ENCODE data around the gene PBX1. TPM values are rescaled to one million over a fixed set of nuclear protein-coding genes. Genes with fewer than 3 reads are reported as not detected.
A peak's percentile ranks its signal among the peaks of the same experiment; 100 is the strongest.

Gene PBX1
- total and polyA plus RNA-seq, 4 donors = 81.7 to 118 (median 98.2) TPM

DNA sequence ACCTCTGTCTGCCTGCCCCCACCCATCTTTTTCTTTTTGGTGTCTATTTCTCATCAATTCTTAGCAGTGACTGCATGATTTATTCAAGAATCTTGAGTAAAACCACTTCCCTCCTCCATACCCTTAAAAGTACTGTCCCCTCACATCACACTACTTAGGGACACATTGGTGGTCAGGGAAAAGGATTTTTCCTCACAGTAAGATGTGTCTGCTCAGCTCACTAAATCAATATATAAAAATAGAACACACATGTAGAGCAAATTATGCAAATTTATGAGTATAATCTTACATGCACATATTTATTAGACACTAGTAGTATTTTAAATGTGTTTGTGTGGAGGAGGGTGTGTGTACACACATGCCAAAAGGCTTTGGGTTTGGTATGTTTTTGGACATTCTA, 202.0 kb downstream of the PBX1 start:
- no peak for DNase-seq (ENCODE audit: low read depth in 4 of 6, low spot score in 6 of 6)
- Histone ChIP-seq H3K27me3 (ENCODE audit: control insufficient read depth, insufficient read depth, low read length) (no peaks in the 10 kb centered on the region), H3K27ac (ENCODE audit: low read depth, low read length) (no peak overlapping the region), H3K4me1 (ENCODE audit: control insufficient read depth, insufficient read depth, low read length) (peaks cover 3% of the 10 kb centered on the region), H3K4me3 (ENCODE audit: low read depth, low read length) (no peak overlapping the region), H3K9me3 (ENCODE audit: control insufficient read depth, insufficient read depth, low read length) (no peaks in the 10 kb centered on the region), H3K36me3 (ENCODE audit: control insufficient read depth, insufficient read depth, low read length) (no peaks in the 10 kb centered on the region)

DNA sequence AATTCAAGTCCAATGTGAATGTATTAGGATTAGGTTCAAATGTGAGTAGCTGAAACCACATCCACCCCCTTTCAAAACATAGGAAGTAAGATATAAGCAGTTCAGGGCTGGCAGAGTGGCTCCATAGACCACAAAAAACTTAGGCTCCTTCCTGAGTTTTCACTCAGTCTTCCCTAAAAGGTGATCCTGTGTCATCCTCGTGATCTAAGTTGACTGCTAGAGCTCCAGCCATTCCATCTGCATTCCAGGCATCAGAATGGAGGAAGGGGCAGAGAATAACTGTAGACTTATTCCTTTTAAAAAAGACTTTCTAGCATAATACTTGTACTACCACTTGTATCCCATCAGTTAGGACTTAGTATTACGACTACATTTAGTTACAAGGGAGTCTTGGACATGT, 204.1 kb downstream of the PBX1 start:
- peaks cover 3% of the 10 kb centered on the region for H3K4me1 ChIP-seq (ENCODE audit: control insufficient read depth, insufficient read depth, low read length)

DNA sequence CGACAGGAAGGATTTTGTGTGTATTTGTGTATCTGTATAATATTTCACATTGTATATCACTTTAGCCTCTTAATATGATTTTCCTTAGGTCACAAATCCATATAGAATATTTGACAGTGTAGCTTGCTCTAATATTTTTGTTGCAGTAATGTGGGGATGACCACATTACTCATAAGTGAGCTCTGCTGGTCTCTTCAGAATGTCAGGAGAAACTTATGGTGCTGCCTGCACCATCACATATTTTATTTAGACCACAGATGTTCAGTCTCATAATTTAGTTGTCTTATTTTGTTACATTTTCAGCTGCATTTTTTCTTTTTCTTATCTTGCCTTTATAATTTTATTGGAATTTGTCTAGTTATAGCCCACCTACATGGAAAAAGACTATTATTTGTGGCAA, 205.3 kb downstream of the PBX1 start:
- DNase-seq (ENCODE audit: low read depth in 4 of 6, low spot score in 6 of 6) = peak in 1 of 6 donors; percentile 10
- no CpG with 5 or more reads among the region's 1 CpG for WGBS (ENCODE audit: insufficient coverage)
- Histone ChIP-seq H3K4me1 (ENCODE audit: control insufficient read depth, insufficient read depth, low read length) (peaks cover 4% of the 10 kb centered on the region), H3K36me3 (ENCODE audit: control insufficient read depth, insufficient read depth, low read length) (no peaks in the 10 kb centered on the region), H3K27me3 (ENCODE audit: control insufficient read depth, insufficient read depth, low read length) (no peaks in the 10 kb centered on the region), H3K4me3 (ENCODE audit: low read depth, low read length) (no peak overlapping the region), H3K9me3 (ENCODE audit: control insufficient read depth, insufficient read depth, low read length) (no peaks in the 10 kb centered on the region), H3K27ac (ENCODE audit: low read depth, low read length) (no peak overlapping the region)

More for the DNA sequence above, 204.1 kb downstream of the PBX1 start:
- Histone ChIP-seq H3K4me3 (ENCODE audit: low read depth, low read length) (no peak overlapping the region), H3K9me3 (ENCODE audit: control insufficient read depth, insufficient read depth, low read length) (no peaks in the 10 kb centered on the region), H3K27me3 (ENCODE audit: control insufficient read depth, insufficient read depth, low read length) (no peaks in the 10 kb centered on the region), H3K36me3 (ENCODE audit: control insufficient read depth, insufficient read depth, low read length) (no peaks in the 10 kb centered on the region), H3K27ac (ENCODE audit: low read depth, low read length) (no peak overlapping the region)
- no peak for DNase-seq (ENCODE audit: low read depth in 4 of 6, low spot score in 6 of 6)
- no CpG with 5 or more reads among the region's 2 CpGs for WGBS (ENCODE audit: insufficient coverage)

DNA sequence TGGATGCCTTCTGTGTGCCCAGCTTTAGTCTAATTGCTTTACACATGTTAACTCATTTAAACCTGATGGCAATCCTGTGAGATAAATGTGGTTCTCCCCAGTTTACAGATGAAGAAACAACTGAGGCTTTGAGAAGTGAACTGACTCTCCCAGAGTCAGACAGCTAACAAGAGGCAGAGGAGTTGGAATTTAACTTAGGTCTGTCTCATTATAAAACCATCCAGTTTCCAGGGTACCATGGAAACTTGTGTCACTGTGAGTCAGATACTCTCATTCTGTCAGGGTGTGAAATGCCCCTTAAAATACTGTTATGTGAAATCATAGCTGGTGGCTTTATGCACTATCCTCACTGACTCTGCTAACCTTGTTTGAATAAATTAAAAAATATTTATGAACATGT, 206.6 kb downstream of the PBX1 start:
- no peak for DNase-seq (ENCODE audit: low read depth in 4 of 6, low spot score in 6 of 6)
- peak overlapping the region; percentile 12 for H3K27ac ChIP-seq (ENCODE audit: low read depth, low read length)
- no peak overlapping the region for H3K4me3 ChIP-seq (ENCODE audit: low read depth, low read length)
- no peaks in the 10 kb centered on the region for H3K9me3 ChIP-seq (ENCODE audit: control insufficient read depth, insufficient read depth, low read length)
- H3K27me3 ChIP-seq (ENCODE audit: control insufficient read depth, insufficient read depth, low read length) = no peaks in the 10 kb centered on the region
- H3K4me1 ChIP-seq (ENCODE audit: control insufficient read depth, insufficient read depth, low read length) = peaks cover 4% of the 10 kb centered on the region
- H3K36me3 ChIP-seq (ENCODE audit: control insufficient read depth, insufficient read depth, low read length) = no peaks in the 10 kb centered on the region

DNA sequence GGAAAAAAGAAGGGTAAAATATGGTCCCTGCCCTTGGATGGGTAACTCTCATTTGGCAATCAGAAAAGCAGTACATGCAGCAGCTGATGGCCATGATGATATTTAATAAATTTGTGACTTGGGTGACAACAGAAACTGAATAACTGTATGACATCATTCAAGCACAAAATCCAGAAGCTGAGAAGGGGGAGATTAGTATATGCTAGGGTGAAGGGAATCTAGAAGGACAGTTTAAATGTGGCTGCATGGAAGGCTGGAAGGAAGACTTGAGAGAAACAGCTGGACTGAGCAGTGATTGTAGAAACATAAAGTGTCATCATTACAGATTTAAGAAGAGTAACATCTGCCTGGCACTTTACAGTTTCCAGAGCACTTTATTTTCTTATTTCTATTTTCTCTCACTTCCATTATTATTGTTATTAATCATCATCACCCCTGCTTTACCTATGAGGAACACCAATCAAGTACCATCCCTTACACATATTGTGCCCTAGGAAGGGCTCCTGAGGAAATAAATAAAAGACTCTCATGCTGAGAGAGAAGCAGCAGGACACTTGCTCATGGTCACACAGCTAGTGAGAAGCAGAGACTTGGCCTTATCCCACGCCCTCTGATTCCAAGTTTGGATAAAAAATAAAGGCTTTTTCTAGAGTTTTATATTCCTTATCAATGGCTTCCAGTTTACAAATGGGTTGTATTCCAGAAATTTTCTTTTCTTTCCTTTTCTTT, 207.2 kb downstream of the PBX1 start:
- Histone ChIP-seq H3K27ac (ENCODE audit: low read depth, low read length) (peak overlapping the region; percentile 12), H3K36me3 (ENCODE audit: control insufficient read depth, insufficient read depth, low read length) (no peaks in the 10 kb centered on the region), H3K9me3 (ENCODE audit: control insufficient read depth, insufficient read depth, low read length) (no peaks in the 10 kb centered on the region), H3K27me3 (ENCODE audit: control insufficient read depth, insufficient read depth, low read length) (no peaks in the 10 kb centered on the region), H3K4me1 (ENCODE audit: control insufficient read depth, insufficient read depth, low read length) (peaks cover 5% of the 10 kb centered on the region), H3K4me3 (ENCODE audit: low read depth, low read length) (no peak overlapping the region)
- DNase-seq (ENCODE audit: low read depth in 4 of 6, low spot score in 6 of 6) = no peak
- no CpG with 5 or more reads among the region's 1 CpG for WGBS (ENCODE audit: insufficient coverage)

DNA sequence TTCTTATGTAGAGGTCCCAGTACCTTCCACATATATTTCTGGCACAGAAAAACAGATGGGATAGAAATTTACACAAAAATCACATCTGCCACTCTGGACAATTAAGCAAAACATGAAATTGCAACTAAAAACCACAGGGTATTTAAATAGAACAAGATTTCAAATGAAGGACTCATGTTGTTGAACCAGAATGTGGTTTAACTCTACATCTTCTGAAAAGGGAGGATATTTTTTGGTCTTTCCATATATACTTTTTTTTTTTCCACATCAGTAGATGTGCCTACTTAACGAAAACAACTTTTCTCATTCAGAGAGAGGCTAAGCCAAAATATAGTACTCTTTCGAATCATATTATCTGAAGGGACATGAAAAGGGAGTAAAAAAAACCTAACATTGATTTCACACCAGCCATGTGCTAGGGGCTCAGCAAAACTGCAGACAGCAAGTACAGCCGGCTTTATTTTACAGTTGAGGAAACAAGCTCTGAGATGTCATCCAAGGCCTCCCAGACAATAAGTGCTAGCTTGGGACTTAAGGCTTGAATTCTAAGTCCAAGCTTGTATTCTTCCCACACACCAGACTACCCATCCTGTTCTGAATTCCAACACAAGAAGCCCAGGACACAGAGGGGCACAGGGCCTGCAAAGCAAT, 208.9 kb downstream of the PBX1 start:
- H3K27ac ChIP-seq (ENCODE audit: low read depth, low read length) = peak overlapping the region; percentile 22
- H3K4me3 ChIP-seq (ENCODE audit: low read depth, low read length) = no peak overlapping the region
- no peaks in the 10 kb centered on the region for H3K27me3 ChIP-seq (ENCODE audit: control insufficient read depth, insufficient read depth, low read length)
- DNase-seq (ENCODE audit: low read depth in 4 of 6, low spot score in 6 of 6) = peak in 2 of 6 donors; percentile 7 to 48
- H3K36me3 ChIP-seq (ENCODE audit: control insufficient read depth, insufficient read depth, low read length) = no peaks in the 10 kb centered on the region
- WGBS (ENCODE audit: insufficient coverage) = 72% methylated on average over 2 of the region's 3 CpGs
- peaks cover 11% of the 10 kb centered on the region for H3K4me1 ChIP-seq (ENCODE audit: control insufficient read depth, insufficient read depth, low read length)
- no peaks in the 10 kb centered on the region for H3K9me3 ChIP-seq (ENCODE audit: control insufficient read depth, insufficient read depth, low read length)

DNA sequence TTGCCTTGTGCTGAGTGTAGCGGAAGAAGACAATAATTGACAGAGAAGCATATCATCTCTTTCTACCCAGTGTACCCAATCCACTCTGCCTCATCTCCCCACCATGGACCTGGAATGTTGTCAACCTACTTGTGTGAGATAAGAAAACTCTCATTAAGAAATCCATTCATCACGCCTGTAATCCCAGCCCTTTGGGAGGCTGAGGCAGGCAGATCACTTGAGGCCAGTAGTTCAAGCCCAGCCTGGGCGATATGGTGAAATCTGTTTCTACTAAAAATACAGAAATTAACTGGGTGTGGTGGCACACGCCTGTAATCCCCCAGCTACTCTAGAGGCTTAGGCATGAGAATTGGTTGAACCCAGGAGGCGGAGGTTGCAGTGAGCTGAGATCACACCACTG, 209.6 kb downstream of the PBX1 start:
- no peaks in the 10 kb centered on the region for H3K27me3 ChIP-seq (ENCODE audit: control insufficient read depth, insufficient read depth, low read length)
- H3K4me3 ChIP-seq (ENCODE audit: low read depth, low read length) = no peak overlapping the region
- WGBS (ENCODE audit: insufficient coverage) = 100% methylated on average over 1 of the region's 5 CpGs
- H3K36me3 ChIP-seq (ENCODE audit: control insufficient read depth, insufficient read depth, low read length) = no peaks in the 10 kb centered on the region
- no peak overlapping the region for H3K27ac ChIP-seq (ENCODE audit: low read depth, low read length)
- H3K4me1 ChIP-seq (ENCODE audit: control insufficient read depth, insufficient read depth, low read length) = peaks cover 11% of the 10 kb centered on the region
- DNase-seq (ENCODE audit: low read depth in 4 of 6, low spot score in 6 of 6) = no peak
- H3K9me3 ChIP-seq (ENCODE audit: control insufficient read depth, insufficient read depth, low read length) = no peaks in the 10 kb centered on the region

DNA sequence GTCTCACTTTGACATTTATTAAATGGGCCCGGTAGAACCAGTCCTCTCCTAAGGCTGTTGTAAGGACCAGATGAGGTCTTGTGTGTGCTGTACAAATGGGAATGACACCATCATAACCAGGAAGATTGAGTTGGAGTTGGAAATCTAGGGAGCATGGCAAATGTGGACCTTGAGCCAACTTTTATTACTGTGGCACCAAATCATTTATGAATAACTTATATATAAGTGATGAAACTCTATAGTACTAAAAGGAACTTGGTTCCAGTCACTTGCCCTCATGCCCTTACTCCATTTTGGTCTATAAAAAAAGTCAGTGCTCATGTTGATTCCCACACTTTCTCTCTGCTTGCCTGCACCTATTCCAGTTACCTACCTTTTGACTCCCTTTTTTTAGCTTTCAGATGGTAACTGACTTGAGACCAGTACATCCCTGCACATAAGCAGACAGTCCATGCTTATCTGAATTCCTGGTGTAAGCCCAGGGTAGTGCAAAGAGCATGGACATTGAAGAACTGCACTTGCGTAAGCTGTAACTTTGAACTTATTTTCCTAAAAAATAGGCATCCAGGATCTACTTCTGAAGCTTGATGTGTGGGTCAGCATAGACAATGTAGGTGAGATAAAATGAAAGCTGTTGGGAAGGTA, 210.6 kb downstream of the PBX1 start:
- peaks cover 14% of the 10 kb centered on the region for H3K4me1 ChIP-seq (ENCODE audit: control insufficient read depth, insufficient read depth, low read length)
- WGBS (ENCODE audit: insufficient coverage) = no CpG with 5 or more reads among the region's 2 CpGs
- DNase-seq (ENCODE audit: low read depth in 4 of 6, low spot score in 6 of 6) = no peak
- H3K9me3 ChIP-seq (ENCODE audit: control insufficient read depth, insufficient read depth, low read length) = no peaks in the 10 kb centered on the region
- H3K27me3 ChIP-seq (ENCODE audit: control insufficient read depth, insufficient read depth, low read length) = no peaks in the 10 kb centered on the region
- H3K36me3 ChIP-seq (ENCODE audit: control insufficient read depth, insufficient read depth, low read length) = no peaks in the 10 kb centered on the region
- no peak overlapping the region for H3K4me3 ChIP-seq (ENCODE audit: low read depth, low read length)
- no peak overlapping the region for H3K27ac ChIP-seq (ENCODE audit: low read depth, low read length)

DNA sequence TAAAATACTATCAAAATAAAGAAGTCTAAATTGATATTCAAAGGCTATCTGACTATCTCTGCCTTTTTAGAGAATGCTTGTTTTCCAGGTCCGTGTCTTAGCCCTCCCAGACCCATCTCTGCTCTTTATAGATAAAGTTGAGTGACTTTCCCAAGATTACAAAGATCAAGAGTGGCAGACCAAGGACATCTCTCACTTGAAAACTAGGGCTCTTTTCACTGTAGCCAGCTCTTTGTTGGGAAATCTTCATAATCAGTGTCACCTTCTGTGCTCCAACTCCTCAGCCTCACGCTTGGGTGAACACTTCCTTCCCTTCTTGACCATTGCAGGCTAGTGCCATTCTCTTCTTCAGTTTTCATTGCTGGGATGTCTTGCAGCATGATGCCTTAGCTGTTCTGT, 211.1 kb downstream of the PBX1 start:
- H3K4me3 ChIP-seq (ENCODE audit: low read depth, low read length) = no peak overlapping the region
- H3K27me3 ChIP-seq (ENCODE audit: control insufficient read depth, insufficient read depth, low read length) = no peaks in the 10 kb centered on the region
- no peaks in the 10 kb centered on the region for H3K36me3 ChIP-seq (ENCODE audit: control insufficient read depth, insufficient read depth, low read length)
- peaks cover 18% of the 10 kb centered on the region for H3K4me1 ChIP-seq (ENCODE audit: control insufficient read depth, insufficient read depth, low read length)
- H3K27ac ChIP-seq (ENCODE audit: low read depth, low read length) = no peak overlapping the region
- H3K9me3 ChIP-seq (ENCODE audit: control insufficient read depth, insufficient read depth, low read length) = no peaks in the 10 kb centered on the region
- 100% methylated on average over 1 of the region's 2 CpGs for WGBS (ENCODE audit: insufficient coverage)
- DNase-seq (ENCODE audit: low read depth in 4 of 6, low spot score in 6 of 6) = no peak

Measured in spinal cord (tissue), 10 donors.